K562 (cell line): Measurements from ENCODE around the gene TEX54. TPM values are rescaled to one million over a fixed set of nuclear protein-coding genes. Genes with fewer than 3 reads are reported as not detected.

Experiments
- KDM5B ChIP-seq: fragments of 200-600 bp; sonication (generic); IDR thresholded peaks from 2 replicates; pipeline ENCODE4 v1.6.1; 2012; ENCODE audit warnings: low read depth, mild to moderate bottlenecking, moderate library complexity, low read length, control low read depth, inconsistent platforms; ENCODE audit not compliant: insufficient replicate concordance
- NCOA6 ChIP-seq: fragments of 450-650 bp; IDR thresholded peaks from 2 replicates; pipeline ENCODE4 v1.6.1; 2017; ENCODE audit warnings: mild to moderate bottlenecking
- NRF1 ChIP-seq, 2 experiments: fragments of 450-650 bp; IDR thresholded peaks in 1 of 2; conservative IDR thresholded peaks in 1 of 2; 2 replicates each; pipeline ENCODE4 v1.6.1; 2014; ENCODE audit warnings: mild to moderate bottlenecking in 2 of 2
- PREB ChIP-seq: sonication (generic); formaldehyde crosslinking; IDR thresholded peaks from 2 replicates; pipeline ENCODE4 v1.8.1; 2023; ENCODE audit warnings: mild to moderate bottlenecking, missing genetic modification reagents
- RREB1 ChIP-seq: fragments of 250-450 bp; sonication (Bioruptor Pico); IDR thresholded peaks from 2 replicates; pipeline ENCODE4 v1.4.0; 2020
- YBX1 ChIP-seq: fragments of 450-650 bp; IDR thresholded peaks from 2 replicates; pipeline ENCODE4 v1.7.1; 2016; ENCODE audit warnings: mild to moderate bottlenecking
- ZEB2 ChIP-seq: fragments of 450-650 bp; IDR thresholded peaks from 2 replicates; pipeline ENCODE4 v1.6.1; 2016
- ZFP1 ChIP-seq: fragments of 450-650 bp; formaldehyde crosslinking; IDR thresholded peaks from 2 replicates; pipeline ENCODE4 v1.4.0; 2020; ENCODE audit warnings: mild to moderate bottlenecking, mixed read lengths
- polyA plus RNA-seq, 8 experiments: library from polyadenylated mRNA; depleted of rRNA in 4 of 8; stranded (reverse) in 5 of 8; unstranded in 3 of 8; fragments of >200 nt; fragmentation: Nextera tagmentation in 2 of 8; fragmentation: Illumina TruSeq in 1 of 8; extraction: Ambion mirVana in 2 of 8; extraction: Trizol in 1 of 8; gene quantifications; 2 replicates each; pipeline versions ENCODE4 v1.2.1 to v1.2.3, GENCODE V29; 2011 to 2014; ENCODE audit warnings: inconsistent platforms in 1 of 8, missing spikeins in 1 of 8
- total RNA-seq, 7 experiments: library from RNA; depleted of rRNA in 6 of 7; stranded (reverse); fragments of >200 nt in 6 of 7; fragmentation: Illumina TruSeq in 2 of 7; extraction: Trizol in 2 of 7; gene quantifications; 2 replicates each; pipeline versions ENCODE4 v1.2.1 to v1.2.3, GENCODE V29; 2011 to 2021; ENCODE audit warnings: low replicate concordance in 1 of 7
- TF ChIP-seq, protein P1 (sequence below): fragments of 250-450 bp; sonication (Bioruptor Pico); IDR thresholded peaks from 2 replicates; pipeline ENCODE4 v1.4.0; 2020; ENCODE audit warnings: mild to moderate bottlenecking, moderate library complexity, borderline replicate concordance
- TF ChIP-seq, protein P2 (sequence below), 2 experiments: IDR thresholded peaks; 2 replicates each; pipeline ENCODE4 v1.6.1; 2012; ENCODE audit warnings: improper control_type of control experiment in 2 of 2, low read depth in 2 of 2, low read length in 2 of 2, borderline replicate concordance in 1 of 2

The TEX54 gene
- total and polyA plus RNA-seq, 9 of the 15 experiments (the other 6 are each of a cell fraction or from before 2014, with no cell fraction given), result not detected

DNA sequence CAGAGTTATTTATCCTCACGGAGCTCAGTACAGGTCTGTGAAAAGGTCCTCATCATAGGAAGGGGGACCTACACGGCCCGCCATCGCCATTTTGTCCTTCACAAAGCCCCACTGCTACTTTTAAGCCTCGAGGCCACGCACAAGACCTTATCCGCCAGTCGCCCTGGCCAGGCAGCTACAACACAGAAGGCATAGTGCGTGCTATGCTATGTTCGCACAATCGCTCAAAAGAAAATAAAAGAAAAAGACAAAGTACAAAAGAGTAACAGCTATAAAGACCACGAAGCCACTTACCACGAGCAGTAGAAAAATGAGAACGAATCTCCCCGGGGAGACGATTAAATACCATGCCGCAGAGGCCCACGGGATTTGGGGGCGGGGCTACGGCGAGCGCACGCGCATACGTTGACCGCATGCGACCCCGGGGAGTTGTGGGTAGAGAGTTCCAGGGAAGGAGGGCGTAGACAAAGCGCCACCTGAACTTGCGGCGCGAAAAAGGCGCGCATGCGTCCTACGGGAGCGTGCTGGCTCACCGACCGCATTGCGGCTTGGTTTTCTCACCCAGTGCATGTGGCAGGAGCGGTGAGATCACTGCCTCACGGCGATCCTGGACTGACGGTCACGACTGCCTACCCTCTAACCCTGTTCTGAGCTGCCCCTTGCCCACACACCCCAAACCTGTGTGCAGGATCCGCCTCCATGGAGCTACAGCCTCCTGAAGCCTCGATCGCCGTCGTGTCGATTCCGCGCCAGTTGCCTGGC is 23.1 kb upstream of the TEX54 start (continued):
- TF ChIP-seq RREB1 (CRISPR knock-in tag) (no peak), KDM5B (peak; percentile 100), NCOA6 (no peak), PREB (CRISPR knock-in tag) (no peak; the same call in 1 of the 2 replicates), ZEB2 (0 out of 2 replicates have a peak, but pooled peaks have one; percentile 24), YBX1 (no peak), NRF1 (conservative IDR thresholded peaks at IDR 0.05 in 1 of 2, IDR thresholded peaks at IDR 0.05 in 1 of 2) (peak; percentile 99), ZFP1 (CRISPR knock-in tag) (no peak)
- TF ChIP-seq, protein P1, sequence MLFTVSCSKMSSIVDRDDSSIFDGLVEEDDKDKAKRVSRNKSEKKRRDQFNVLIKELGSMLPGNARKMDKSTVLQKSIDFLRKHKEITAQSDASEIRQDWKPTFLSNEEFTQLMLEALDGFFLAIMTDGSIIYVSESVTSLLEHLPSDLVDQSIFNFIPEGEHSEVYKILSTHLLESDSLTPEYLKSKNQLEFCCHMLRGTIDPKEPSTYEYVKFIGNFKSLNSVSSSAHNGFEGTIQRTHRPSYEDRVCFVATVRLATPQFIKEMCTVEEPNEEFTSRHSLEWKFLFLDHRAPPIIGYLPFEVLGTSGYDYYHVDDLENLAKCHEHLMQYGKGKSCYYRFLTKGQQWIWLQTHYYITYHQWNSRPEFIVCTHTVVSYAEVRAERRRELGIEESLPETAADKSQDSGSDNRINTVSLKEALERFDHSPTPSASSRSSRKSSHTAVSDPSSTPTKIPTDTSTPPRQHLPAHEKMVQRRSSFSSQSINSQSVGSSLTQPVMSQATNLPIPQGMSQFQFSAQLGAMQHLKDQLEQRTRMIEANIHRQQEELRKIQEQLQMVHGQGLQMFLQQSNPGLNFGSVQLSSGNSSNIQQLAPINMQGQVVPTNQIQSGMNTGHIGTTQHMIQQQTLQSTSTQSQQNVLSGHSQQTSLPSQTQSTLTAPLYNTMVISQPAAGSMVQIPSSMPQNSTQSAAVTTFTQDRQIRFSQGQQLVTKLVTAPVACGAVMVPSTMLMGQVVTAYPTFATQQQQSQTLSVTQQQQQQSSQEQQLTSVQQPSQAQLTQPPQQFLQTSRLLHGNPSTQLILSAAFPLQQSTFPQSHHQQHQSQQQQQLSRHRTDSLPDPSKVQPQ, result no peak
- TF ChIP-seq, protein P2, sequence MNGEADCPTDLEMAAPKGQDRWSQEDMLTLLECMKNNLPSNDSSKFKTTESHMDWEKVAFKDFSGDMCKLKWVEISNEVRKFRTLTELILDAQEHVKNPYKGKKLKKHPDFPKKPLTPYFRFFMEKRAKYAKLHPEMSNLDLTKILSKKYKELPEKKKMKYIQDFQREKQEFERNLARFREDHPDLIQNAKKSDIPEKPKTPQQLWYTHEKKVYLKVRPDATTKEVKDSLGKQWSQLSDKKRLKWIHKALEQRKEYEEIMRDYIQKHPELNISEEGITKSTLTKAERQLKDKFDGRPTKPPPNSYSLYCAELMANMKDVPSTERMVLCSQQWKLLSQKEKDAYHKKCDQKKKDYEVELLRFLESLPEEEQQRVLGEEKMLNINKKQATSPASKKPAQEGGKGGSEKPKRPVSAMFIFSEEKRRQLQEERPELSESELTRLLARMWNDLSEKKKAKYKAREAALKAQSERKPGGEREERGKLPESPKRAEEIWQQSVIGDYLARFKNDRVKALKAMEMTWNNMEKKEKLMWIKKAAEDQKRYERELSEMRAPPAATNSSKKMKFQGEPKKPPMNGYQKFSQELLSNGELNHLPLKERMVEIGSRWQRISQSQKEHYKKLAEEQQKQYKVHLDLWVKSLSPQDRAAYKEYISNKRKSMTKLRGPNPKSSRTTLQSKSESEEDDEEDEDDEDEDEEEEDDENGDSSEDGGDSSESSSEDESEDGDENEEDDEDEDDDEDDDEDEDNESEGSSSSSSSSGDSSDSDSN (IDR thresholded peaks at IDR 0.05; ENCODE audit: borderline replicate concordance in 1 of 2, low read depth in 2 of 2, low read length in 2 of 2), result no peak
